PFSK-1 (cell line): ENCODE data around the gene IFNB1.

Experiments
- FOXP2 ChIP-seq: optimal IDR thresholded peaks from 2 replicates; pipeline ENCODE3; 2011; ENCODE audit warnings: borderline replicate concordance, control low read depth, inconsistent platforms; ENCODE audit not compliant: insufficient read depth; ENCODE audit errors: extremely low read length, extremely low read depth
- POLR2AphosphoS5 ChIP-seq: IDR thresholded peaks from 2 replicates; pipeline ENCODE4 v1.6.1; 2012; ENCODE audit warnings: low read depth, mild to moderate bottlenecking, control low read depth, low read length, moderate library complexity
- SIN3A ChIP-seq: IDR thresholded peaks from 2 replicates; pipeline ENCODE4 v1.6.1; 2012; ENCODE audit warnings: mild to moderate bottlenecking, low read length, moderate library complexity, borderline replicate concordance; ENCODE audit not compliant: insufficient read depth
- TAF1 ChIP-seq: IDR thresholded peaks from 2 replicates; pipeline ENCODE4 v1.6.1; 2012; ENCODE audit warnings: low read length, control low read depth, borderline replicate concordance; ENCODE audit not compliant: insufficient read depth
- TF ChIP-seq, protein P1 (sequence below), 2 experiments: IDR thresholded peaks; 2 replicates each; pipeline versions ENCODE4 v1.6.1 to v1.8.0; 2011 to 2012; ENCODE audit warnings: low read depth in 2 of 2, low read length in 2 of 2, control low read depth in 1 of 2, inconsistent platforms in 1 of 2, mild to moderate bottlenecking in 1 of 2, moderate library complexity in 1 of 2; ENCODE audit not compliant: insufficient read depth in 1 of 2

Gene IFNB1

DNA sequence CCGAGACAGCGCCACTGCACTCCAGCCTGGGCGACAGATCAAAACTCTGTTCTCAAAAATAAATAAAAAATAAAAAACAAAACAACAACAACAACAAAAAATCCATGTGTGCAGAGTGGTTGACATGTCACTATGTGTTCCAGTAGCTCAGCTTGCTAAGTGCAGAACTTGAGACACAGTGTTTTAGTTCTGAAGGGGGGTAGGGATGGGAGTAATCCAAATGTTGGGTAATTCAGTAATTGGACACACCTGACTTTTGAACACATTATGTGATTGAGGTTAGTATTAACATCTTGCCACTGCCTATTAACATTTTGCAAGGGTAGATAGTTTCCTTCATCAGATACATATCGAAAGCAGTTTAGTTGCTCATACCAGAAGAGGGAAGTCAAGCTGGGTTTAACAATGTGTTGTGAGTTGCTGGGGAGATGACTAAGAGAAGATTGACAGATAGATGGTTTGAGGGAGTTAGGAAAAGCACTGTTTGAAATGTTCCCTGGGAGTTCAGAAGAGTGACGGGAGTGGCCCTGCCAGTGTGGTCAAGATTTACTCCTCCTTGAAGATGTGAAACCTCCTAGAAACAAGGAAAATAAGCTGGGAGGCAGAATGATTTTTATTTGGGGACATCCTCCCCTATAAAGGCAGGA, 47.2 kb downstream of the IFNB1 start:
- no peak for TF ChIP-seq FOXP2
- no peak for TF ChIP-seq TAF1
- no peak for TF ChIP-seq POLR2AphosphoS5
- TF ChIP-seq, protein P1, sequence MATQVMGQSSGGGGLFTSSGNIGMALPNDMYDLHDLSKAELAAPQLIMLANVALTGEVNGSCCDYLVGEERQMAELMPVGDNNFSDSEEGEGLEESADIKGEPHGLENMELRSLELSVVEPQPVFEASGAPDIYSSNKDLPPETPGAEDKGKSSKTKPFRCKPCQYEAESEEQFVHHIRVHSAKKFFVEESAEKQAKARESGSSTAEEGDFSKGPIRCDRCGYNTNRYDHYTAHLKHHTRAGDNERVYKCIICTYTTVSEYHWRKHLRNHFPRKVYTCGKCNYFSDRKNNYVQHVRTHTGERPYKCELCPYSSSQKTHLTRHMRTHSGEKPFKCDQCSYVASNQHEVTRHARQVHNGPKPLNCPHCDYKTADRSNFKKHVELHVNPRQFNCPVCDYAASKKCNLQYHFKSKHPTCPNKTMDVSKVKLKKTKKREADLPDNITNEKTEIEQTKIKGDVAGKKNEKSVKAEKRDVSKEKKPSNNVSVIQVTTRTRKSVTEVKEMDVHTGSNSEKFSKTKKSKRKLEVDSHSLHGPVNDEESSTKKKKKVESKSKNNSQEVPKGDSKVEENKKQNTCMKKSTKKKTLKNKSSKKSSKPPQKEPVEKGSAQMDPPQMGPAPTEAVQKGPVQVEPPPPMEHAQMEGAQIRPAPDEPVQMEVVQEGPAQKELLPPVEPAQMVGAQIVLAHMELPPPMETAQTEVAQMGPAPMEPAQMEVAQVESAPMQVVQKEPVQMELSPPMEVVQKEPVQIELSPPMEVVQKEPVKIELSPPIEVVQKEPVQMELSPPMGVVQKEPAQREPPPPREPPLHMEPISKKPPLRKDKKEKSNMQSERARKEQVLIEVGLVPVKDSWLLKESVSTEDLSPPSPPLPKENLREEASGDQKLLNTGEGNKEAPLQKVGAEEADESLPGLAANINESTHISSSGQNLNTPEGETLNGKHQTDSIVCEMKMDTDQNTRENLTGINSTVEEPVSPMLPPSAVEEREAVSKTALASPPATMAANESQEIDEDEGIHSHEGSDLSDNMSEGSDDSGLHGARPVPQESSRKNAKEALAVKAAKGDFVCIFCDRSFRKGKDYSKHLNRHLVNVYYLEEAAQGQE (IDR thresholded peaks at IDR 0.05; ENCODE audit: insufficient read depth in 1 of 2, low read depth in 2 of 2, low read length in 2 of 2), result no peak
- no peak for TF ChIP-seq SIN3A

DNA sequence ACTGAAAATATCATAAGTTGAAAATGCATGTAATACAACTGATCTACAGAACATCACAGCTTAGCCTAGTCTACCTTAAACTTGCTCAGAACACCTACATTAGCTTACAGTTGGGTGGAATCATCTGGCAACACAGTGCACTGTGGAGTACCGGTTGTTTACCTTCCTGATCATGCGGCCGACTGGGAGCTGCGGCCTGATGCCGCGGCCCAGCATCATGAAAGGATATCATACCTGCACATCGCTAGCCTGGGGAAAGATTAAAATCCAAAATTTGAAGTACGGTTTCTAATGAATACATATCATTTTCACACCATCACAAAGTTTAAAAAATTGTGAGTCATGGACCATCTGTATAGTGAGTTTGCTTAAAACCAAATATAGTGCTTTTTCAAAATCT, 48.1 kb downstream of the IFNB1 start:
- TF ChIP-seq POLR2AphosphoS5 (no peak), TAF1 (no peak), FOXP2 (no peak)

DNA sequence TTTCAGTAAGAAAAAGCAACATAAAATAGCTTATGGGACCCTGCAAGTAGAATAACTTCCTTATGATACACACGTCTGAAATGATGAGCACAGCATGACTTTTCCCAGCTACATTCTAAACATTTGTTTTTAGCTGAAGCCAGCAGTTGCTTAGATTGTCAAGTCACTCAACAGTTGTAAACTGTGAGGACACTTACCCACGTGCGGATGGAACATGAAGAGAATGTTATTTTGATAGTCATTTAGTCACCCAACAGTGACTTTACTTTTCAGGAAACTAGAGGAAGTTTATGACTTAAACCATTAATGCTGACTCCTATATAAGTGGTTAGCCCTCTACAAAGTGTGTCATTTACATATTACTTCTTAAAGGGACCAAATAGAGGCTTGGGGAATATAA, 49.3 kb downstream of the IFNB1 start:
- TF ChIP-seq TAF1, result no peak
- no peak for TF ChIP-seq SIN3A
- TF ChIP-seq, protein P1 (IDR thresholded peaks at IDR 0.05; ENCODE audit: insufficient read depth in 1 of 2, low read depth in 2 of 2, low read length in 2 of 2), result no peak
- no peak for TF ChIP-seq FOXP2
- TF ChIP-seq POLR2AphosphoS5, result no peak

DNA sequence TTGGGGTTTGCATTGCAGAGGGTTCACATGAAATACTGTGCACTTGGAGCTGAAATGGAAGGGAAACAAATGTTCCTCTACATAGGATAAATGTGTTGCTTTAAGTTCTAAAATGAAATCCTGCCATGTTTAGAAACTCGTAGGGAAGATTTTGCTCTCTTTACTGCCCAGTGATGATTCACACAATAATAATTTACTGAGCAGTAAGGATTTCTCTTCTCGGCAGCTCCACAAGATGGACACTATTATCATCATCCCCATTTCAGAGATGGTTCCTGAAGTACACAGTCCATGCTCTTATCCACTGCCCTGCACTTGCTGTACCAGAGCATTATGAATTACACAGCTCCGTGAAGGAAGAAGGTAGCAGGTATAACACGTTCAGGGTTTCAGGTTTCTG, 50.4 kb downstream of the IFNB1 start:
- TF ChIP-seq FOXP2 (no peak), POLR2AphosphoS5 (no peak), TAF1 (no peak), SIN3A (no peak)
- TF ChIP-seq, protein P1 (IDR thresholded peaks at IDR 0.05; ENCODE audit: insufficient read depth in 1 of 2, low read depth in 2 of 2, low read length in 2 of 2), result no peak
